ENCODE results near the gene RHNO1. TPM values are rescaled to one million over a fixed set of nuclear protein-coding genes. Genes with fewer than 3 reads are reported as not detected.

RHNO1 gene
- total RNA-seq, 1 experiment from 2014 or later = 42.0 TPM

DNA sequence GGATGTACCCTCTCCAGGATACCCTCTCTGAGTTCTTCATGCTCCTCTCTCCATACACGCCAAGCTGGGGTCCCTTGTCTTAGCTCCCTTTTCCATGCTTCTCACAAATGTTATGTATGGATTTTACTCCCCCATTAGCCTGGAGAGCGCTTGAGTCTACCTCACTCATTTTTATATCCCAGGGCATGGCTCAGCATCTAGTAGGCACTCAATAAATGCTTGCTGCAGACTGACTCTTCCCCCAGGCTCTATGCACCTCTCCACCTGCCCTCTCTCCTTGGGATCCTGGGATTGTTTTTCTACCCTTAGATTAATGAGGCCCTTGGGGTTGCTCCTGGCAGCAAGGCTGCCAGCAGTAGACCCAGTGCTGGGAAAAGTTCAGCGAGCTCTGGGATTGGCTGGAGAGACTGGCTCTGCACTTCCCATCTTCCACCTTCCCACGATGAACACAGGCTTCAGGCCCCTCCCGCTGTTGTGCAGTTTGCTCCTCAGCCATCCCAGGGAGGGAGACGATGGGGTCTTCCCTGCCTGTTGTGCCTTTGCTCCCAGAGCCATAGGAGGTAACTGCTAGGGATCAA, 44.4 kb upstream of the RHNO1 start:
- no peaks in the 10 kb centered on the region for H3K9me2 ChIP-seq (replicated peaks; ENCODE audit: low read length)
- BruUV-seq (replicated peaks) = no TSS peak
- no peaks in the 10 kb centered on the region for H3K79me2 ChIP-seq (ENCODE audit: low read length)
- ChIA-PET POLR2A (ENCODE audit: unreplicated experiment) (interaction anchor here (0.6 to 0.7 kb wide), 2 partner anchors 44 to 59 kb away, joined by 3 to 5 read pairs; partner anchors contain the start of genes FOXM1 and RHNO1), CTCF (no interaction called here)
- no peak for ATAC-seq
- H3F3A ChIP-seq (ENCODE audit: low read length, unreplicated experiment) = no peaks in the 10 kb centered on the region
- H2AFZ ChIP-seq (ENCODE audit: low read length) = no peak overlapping the region
- no peaks in the 10 kb centered on the region for H3K36me3 ChIP-seq (ENCODE audit: low read depth, low read length)
- no peaks in the 10 kb centered on the region for H3K9me3 ChIP-seq (ENCODE audit: low read length)
- H4K20me1 ChIP-seq (ENCODE audit: low read length) = no peaks in the 10 kb centered on the region
- H3K4me1 ChIP-seq (ENCODE audit: insufficient read depth, low read length) = no peaks in the 10 kb centered on the region
- no peaks in the 10 kb centered on the region for H3K27me3 ChIP-seq (ENCODE audit: low read length)
- intact Hi-C loops (cut with micrococcal nuclease) = no loop called here
- no peak overlapping the region for H3K4me2 ChIP-seq (ENCODE audit: low read length)
- no peak overlapping the region for H3K27ac ChIP-seq (ENCODE audit: low read length)
- H3K4me3 ChIP-seq (ENCODE audit: low read length) = no peak overlapping the region
- DNase-seq = no peak
- no peak overlapping the region for H3K9ac ChIP-seq (ENCODE audit: low read length)
- TF ChIP-seq, protein P1, sequence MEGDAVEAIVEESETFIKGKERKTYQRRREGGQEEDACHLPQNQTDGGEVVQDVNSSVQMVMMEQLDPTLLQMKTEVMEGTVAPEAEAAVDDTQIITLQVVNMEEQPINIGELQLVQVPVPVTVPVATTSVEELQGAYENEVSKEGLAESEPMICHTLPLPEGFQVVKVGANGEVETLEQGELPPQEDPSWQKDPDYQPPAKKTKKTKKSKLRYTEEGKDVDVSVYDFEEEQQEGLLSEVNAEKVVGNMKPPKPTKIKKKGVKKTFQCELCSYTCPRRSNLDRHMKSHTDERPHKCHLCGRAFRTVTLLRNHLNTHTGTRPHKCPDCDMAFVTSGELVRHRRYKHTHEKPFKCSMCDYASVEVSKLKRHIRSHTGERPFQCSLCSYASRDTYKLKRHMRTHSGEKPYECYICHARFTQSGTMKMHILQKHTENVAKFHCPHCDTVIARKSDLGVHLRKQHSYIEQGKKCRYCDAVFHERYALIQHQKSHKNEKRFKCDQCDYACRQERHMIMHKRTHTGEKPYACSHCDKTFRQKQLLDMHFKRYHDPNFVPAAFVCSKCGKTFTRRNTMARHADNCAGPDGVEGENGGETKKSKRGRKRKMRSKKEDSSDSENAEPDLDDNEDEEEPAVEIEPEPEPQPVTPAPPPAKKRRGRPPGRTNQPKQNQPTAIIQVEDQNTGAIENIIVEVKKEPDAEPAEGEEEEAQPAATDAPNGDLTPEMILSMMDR (conservative IDR thresholded peaks at IDR 0.05; ENCODE audit: low read depth, low read length) = no peak
- TF ChIP-seq EZH2phosphoT487 (IDR thresholded peaks at IDR 0.05; ENCODE audit: borderline replicate concordance, low read length) = no peak

DNA sequence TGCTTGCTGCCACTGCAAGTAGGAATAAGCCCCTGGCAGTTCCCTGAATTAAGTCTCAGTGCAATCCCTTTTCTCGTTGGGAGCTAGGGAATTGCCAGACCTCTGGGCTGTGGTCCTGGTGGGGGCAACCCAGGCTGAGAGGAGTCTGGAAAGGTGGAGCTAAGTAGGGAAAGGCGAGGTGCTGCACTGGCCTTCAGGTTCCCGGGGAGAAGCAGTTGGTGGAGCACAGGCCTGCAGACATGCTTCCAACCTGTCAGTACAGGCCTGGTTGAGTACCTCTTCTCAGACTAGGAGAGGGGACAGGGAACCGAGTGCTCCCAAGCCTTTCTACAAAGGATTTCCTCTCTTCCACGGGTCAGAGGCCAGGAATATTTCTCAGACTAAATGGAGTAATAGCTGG, 43.7 kb upstream of the RHNO1 start:
- Histone ChIP-seq H3K4me1 (ENCODE audit: insufficient read depth, low read length) (no peaks in the 10 kb centered on the region), H3F3A (ENCODE audit: low read length, unreplicated experiment) (no peaks in the 10 kb centered on the region), H3K9ac (ENCODE audit: low read length) (no peak overlapping the region), H3K9me2 (replicated peaks; ENCODE audit: low read length) (no peaks in the 10 kb centered on the region), H3K9me3 (ENCODE audit: low read length) (no peaks in the 10 kb centered on the region), H3K36me3 (ENCODE audit: low read depth, low read length) (no peaks in the 10 kb centered on the region), H2AFZ (ENCODE audit: low read length) (no peak overlapping the region), H3K4me3 (ENCODE audit: low read length) (no peak overlapping the region), H3K27ac (ENCODE audit: low read length) (no peak overlapping the region), H3K4me2 (ENCODE audit: low read length) (no peak overlapping the region), H3K27me3 (ENCODE audit: low read length) (no peaks in the 10 kb centered on the region), H4K20me1 (ENCODE audit: low read length) (no peaks in the 10 kb centered on the region), H3K79me2 (ENCODE audit: low read length) (no peaks in the 10 kb centered on the region)
- ChIA-PET CTCF (no interaction called here), POLR2A (ENCODE audit: unreplicated experiment) (no interaction called here)
- DNase-seq (no peak), ATAC-seq (no peak)
- BruUV-seq (replicated peaks) = no TSS peak
- intact Hi-C loops (cut with micrococcal nuclease) = no loop called here
- no peak for TF ChIP-seq EZH2 (IDR thresholded peaks at IDR 0.05; ENCODE audit: low read length, unreplicated experiment)
- TF ChIP-seq, protein P1 (conservative IDR thresholded peaks at IDR 0.05; ENCODE audit: low read depth, low read length) = no peak
- no peak for TF ChIP-seq EZH2phosphoT487 (IDR thresholded peaks at IDR 0.05; ENCODE audit: borderline replicate concordance, low read length)

GRCh38 chr12:2833810-2834209, 43.2 kb upstream of the RHNO1 start:
- no peak for ATAC-seq

More at GRCh38 chr12:2833810-2834209, 43.2 kb upstream of the RHNO1 start:
- intact Hi-C loops (cut with micrococcal nuclease) = no loop called here
- Histone ChIP-seq H3K27me3 (ENCODE audit: low read length) (no peaks in the 10 kb centered on the region), H3K4me2 (ENCODE audit: low read length) (no peak overlapping the region), H3K27ac (ENCODE audit: low read length) (no peak overlapping the region), H3K36me3 (ENCODE audit: low read depth, low read length) (no peaks in the 10 kb centered on the region), H3F3A (ENCODE audit: low read length, unreplicated experiment) (no peaks in the 10 kb centered on the region), H4K20me1 (ENCODE audit: low read length) (no peaks in the 10 kb centered on the region), H2AFZ (ENCODE audit: low read length) (no peak overlapping the region), H3K4me1 (ENCODE audit: insufficient read depth, low read length) (no peaks in the 10 kb centered on the region), H3K9me2 (replicated peaks; ENCODE audit: low read length) (no peaks in the 10 kb centered on the region), H3K9me3 (ENCODE audit: low read length) (no peaks in the 10 kb centered on the region), H3K79me2 (ENCODE audit: low read length) (no peaks in the 10 kb centered on the region), H3K9ac (ENCODE audit: low read length) (no peak overlapping the region), H3K4me3 (ENCODE audit: low read length) (no peak overlapping the region)
- BruUV-seq (replicated peaks) = no TSS peak
- POLR2A ChIA-PET (ENCODE audit: unreplicated experiment) = no interaction called here
- DNase-seq = no peak
- TF ChIP-seq EZH2 (IDR thresholded peaks at IDR 0.05; ENCODE audit: low read length, unreplicated experiment) (no peak), EZH2phosphoT487 (IDR thresholded peaks at IDR 0.05; ENCODE audit: borderline replicate concordance, low read length) (no peak)
- TF ChIP-seq, protein P1 (conservative IDR thresholded peaks at IDR 0.05; ENCODE audit: low read depth, low read length) = no peak
- CTCF ChIA-PET = no interaction called here
